Keratinocyte (primary cell): Measurements from ENCODE around the gene FCN3.
"Not testable (repeated sequence)": the region's sequence is repeated elsewhere in the genome, so short reads cannot be mapped to it uniquely, and the experiment has no call there.

Source experiments
- CTCF ChIP-seq, 3 experiments: IDR thresholded peaks in 1 of 3; conservative IDR thresholded peaks in 1 of 3; optimal IDR thresholded peaks in 1 of 3; 2 replicates in 2 of 3; 3 replicates in 1 of 3; pipeline versions ENCODE3 to v1.5.1; 2011; ENCODE audit warnings: low read length in 3 of 3, mild to moderate bottlenecking in 3 of 3, moderate library complexity in 2 of 3, control low read depth in 1 of 3, inconsistent platforms in 1 of 3; ENCODE audit not compliant: insufficient read depth in 2 of 3; ENCODE audit errors: extremely low read depth in 1 of 3
- EZH2 ChIP-seq: IDR thresholded peaks from one replicate; pipeline ENCODE4 v1.6.1; 2012; ENCODE audit warnings: inconsistent platforms, mild to moderate bottlenecking, low read length, moderate library complexity

GRCh38 chr1:27406791-27407190, 32.2 kb upstream of the FCN3 start:
- TF ChIP-seq EZH2; CTCF (optimal IDR thresholded peaks at IDR 0.05 in 1 of 3, IDR thresholded peaks at IDR 0.05 in 1 of 3, conservative IDR thresholded peaks at IDR 0.05 in 1 of 3; ENCODE audit: extremely low read depth in 1 of 3, insufficient read depth in 2 of 3, low read length in 3 of 3): not testable (repeated sequence)
